HepG2 (cell line): ENCODE data around the gene ZBTB18. TPM values are rescaled to one million over a fixed set of nuclear protein-coding genes. Genes with fewer than 3 reads are reported as not detected.

Experiments
- ARNTL ChIP-seq: sonication (generic); formaldehyde crosslinking; IDR thresholded peaks from 2 replicates; pipeline ENCODE4 v1.4.0; 2020; ENCODE audit warnings: mild to moderate bottlenecking, missing genetic modification reagents
- ATF7 ChIP-seq, 2 experiments: fragments of 450-650 bp in 1 of 2; sonication (generic) in 1 of 2; formaldehyde crosslinking in 1 of 2; IDR thresholded peaks; 2 replicates each; pipeline versions ENCODE4 v1.4.0 to v1.6.1; 2016 to 2020; ENCODE audit warnings: antibody characterized with exemption in 1 of 2, mild to moderate bottlenecking in 1 of 2, missing genetic modification reagents in 1 of 2
- ATRX ChIP-seq: sonication (generic); formaldehyde crosslinking; IDR thresholded peaks from 2 replicates; pipeline ENCODE4 v1.4.0; 2020; ENCODE audit warnings: missing genetic modification reagents, borderline replicate concordance
- EHMT2 ChIP-seq: fragments of 200-600 bp; sonication (generic); IDR thresholded peaks from 2 replicates; pipeline ENCODE4 v1.7.0; 2017; ENCODE audit warnings: antibody characterized with exemption, low read depth, low read length, borderline replicate concordance
- FOXO1 ChIP-seq: sonication (generic); formaldehyde crosslinking; IDR thresholded peaks from 2 replicates; pipeline ENCODE4 v1.4.0; 2020; ENCODE audit warnings: missing genetic modification reagents
- HNRNPLL ChIP-seq: fragments of 200-400 bp; formaldehyde crosslinking; IDR thresholded peaks from 2 replicates; pipeline ENCODE4 v1.6.1; 2017; ENCODE audit warnings: mild to moderate bottlenecking, low read depth, low read length; ENCODE audit not compliant: poor library complexity, severe bottlenecking
- HOXA7 ChIP-seq: sonication (generic); formaldehyde crosslinking; IDR thresholded peaks from 2 replicates; pipeline ENCODE4 v1.8.1; 2022; ENCODE audit warnings: mild to moderate bottlenecking, missing genetic modification reagents, moderate library complexity
- LRRFIP1 ChIP-seq: sonication (generic); formaldehyde crosslinking; conservative IDR thresholded peaks from 2 replicates; pipeline ENCODE4 v1.4.0; 2020; ENCODE audit warnings: missing genetic modification reagents
- MAFF ChIP-seq: IDR thresholded peaks from 2 replicates; pipeline ENCODE4 v1.6.1; 2011; ENCODE audit warnings: low read depth, low read length, improper control_type of control experiment
- MED13 ChIP-seq: sonication (generic); formaldehyde crosslinking; IDR thresholded peaks from 2 replicates; pipeline ENCODE4 v1.5.0; 2020; ENCODE audit warnings: missing genetic modification reagents
- MEF2D ChIP-seq: sonication (generic); formaldehyde crosslinking; IDR thresholded peaks from 2 replicates; pipeline ENCODE4 v1.5.1; 2020; ENCODE audit warnings: mild to moderate bottlenecking, missing genetic modification reagents
- NCOA1 ChIP-seq: sonication (generic); formaldehyde crosslinking; IDR thresholded peaks from 2 replicates; pipeline ENCODE4 v1.9.0; 2021; ENCODE audit warnings: missing genetic modification reagents
- NR2F1 ChIP-seq, 2 experiments: fragments of 450-650 bp in 1 of 2; formaldehyde crosslinking in 1 of 2; IDR thresholded peaks; 2 replicates each; pipeline versions ENCODE4 v1.5.0 to v1.6.1; 2016 to 2020; ENCODE audit warnings: mild to moderate bottlenecking in 1 of 2, missing compliant biosample characterization in 1 of 2, missing genetic modification reagents in 1 of 2, moderate library complexity in 1 of 2
- PHF5A ChIP-seq: IDR thresholded peaks from one replicate; pipeline ENCODE4 v1.6.1; 2018; ENCODE audit warnings: low read depth, missing genetic modification reagents; ENCODE audit not compliant: unreplicated experiment
- SALL1 ChIP-seq: sonication (generic); formaldehyde crosslinking; IDR thresholded peaks from 2 replicates; pipeline ENCODE4 v1.8.0; 2022; ENCODE audit warnings: mild to moderate bottlenecking, missing genetic modification reagents
- TRAFD1 ChIP-seq: sonication (generic); formaldehyde crosslinking; IDR thresholded peaks from 2 replicates; pipeline ENCODE4 v1.5.1; 2020; ENCODE audit warnings: missing genetic modification reagents, mild to moderate bottlenecking, borderline replicate concordance
- ZBED4 ChIP-seq: sonication (generic); formaldehyde crosslinking; IDR thresholded peaks from 2 replicates; pipeline ENCODE4 v1.4.0; 2020; ENCODE audit warnings: missing genetic modification reagents, borderline replicate concordance
- ZBTB3 ChIP-seq: sonication (generic); formaldehyde crosslinking; IDR thresholded peaks from 2 replicates; pipeline ENCODE4 v1.4.0; 2020; ENCODE audit warnings: low read depth, mild to moderate bottlenecking, moderate library complexity, missing genetic modification reagents, borderline replicate concordance
- ZFP41 ChIP-seq: sonication (generic); formaldehyde crosslinking; IDR thresholded peaks from 2 replicates; pipeline ENCODE4 v1.4.0; 2020; ENCODE audit warnings: mild to moderate bottlenecking, missing genetic modification reagents, borderline replicate concordance
- ZNF10 ChIP-seq: sonication (generic); formaldehyde crosslinking; IDR thresholded peaks from 2 replicates; pipeline ENCODE4 v1.4.0; 2020; ENCODE audit warnings: mild to moderate bottlenecking, low read depth, missing genetic modification reagents, borderline replicate concordance
- ZNF274 ChIP-seq: sonication (generic); formaldehyde crosslinking; IDR thresholded peaks from 2 replicates; pipeline ENCODE4 v1.5.1; 2020; ENCODE audit warnings: mild to moderate bottlenecking, missing genetic modification reagents
- ZNF616 ChIP-seq: sonication (generic); formaldehyde crosslinking; IDR thresholded peaks from 2 replicates; pipeline ENCODE4 v1.5.0; 2020; ENCODE audit warnings: low read depth, mild to moderate bottlenecking, missing genetic modification reagents
- polyA plus RNA-seq, 8 experiments: library from polyadenylated mRNA; depleted of rRNA in 3 of 8; stranded (reverse) in 7 of 8; unstranded in 1 of 8; fragments of >200 nt; fragmentation: Illumina TruSeq in 4 of 8; extraction: Trizol in 4 of 8; gene quantifications; 2 replicates each; pipeline versions ENCODE4 v1.2.1 to v1.2.3, GENCODE V29; 2011 to 2016; ENCODE audit warnings: low read depth in 4 of 8, missing spikeins in 1 of 8, mixed read lengths in 1 of 8; ENCODE audit not compliant: insufficient read depth in 1 of 8
- total RNA-seq, 5 experiments: library from RNA; depleted of rRNA; stranded (reverse); fragments of >200 nt; fragmentation: Illumina TruSeq; extraction: Trizol; gene quantifications; 2 replicates each; pipeline ENCODE4 v1.2.3, GENCODE V29; 2016; ENCODE audit warnings: low read depth in 1 of 5

The ZBTB18 gene
- total and polyA plus RNA-seq, 2 of the 13 experiments (the other 11 are each of a cell fraction or from before 2014, with no cell fraction given): 3.1 to 4.3 TPM

- TF ChIP-seq ATF7 (IDR thresholded peaks at IDR 0.05): peak; percentile 62
- 0 out of 2 replicates have a peak, but pooled peaks have one; percentile 30 for TF ChIP-seq ATF7 (CRISPR knock-in tag; IDR thresholded peaks at IDR 0.05)
- no peak for TF ChIP-seq MAFF
- TF ChIP-seq NCOA1 (CRISPR knock-in tag): no peak
- TF ChIP-seq MED13: no peak
- 0 out of 2 replicates have a peak, but pooled peaks have one; percentile 47 for TF ChIP-seq ZFP41
- no peak for TF ChIP-seq ZBTB3
- TF ChIP-seq ATRX (CRISPR knock-in tag): no peak; the same call in 1 of the 2 replicates
- TF ChIP-seq FOXO1 (CRISPR knock-in tag): no peak
- TF ChIP-seq MEF2D (CRISPR knock-in tag): 0 out of 2 replicates have a peak, but pooled peaks have one; percentile 37
- TF ChIP-seq ZNF616 (CRISPR knock-in tag): no peak
- TF ChIP-seq ARNTL (CRISPR knock-in tag): peak; percentile 53; the same call in 1 of the 2 replicates
- peak; percentile 88 for TF ChIP-seq HNRNPLL
- peak; percentile 67 for TF ChIP-seq ZNF274 (CRISPR knock-in tag)
- no peak for TF ChIP-seq HOXA7 (CRISPR knock-in tag)
- TF ChIP-seq NR2F1 (CRISPR knock-in tag; IDR thresholded peaks at IDR 0.05): no peak
- no peak for TF ChIP-seq TRAFD1
- no peak for TF ChIP-seq EHMT2
- TF ChIP-seq PHF5A (CRISPR knock-in tag): no peak
- TF ChIP-seq SALL1 (CRISPR knock-in tag): peak; percentile 44
- TF ChIP-seq ZBED4 (CRISPR knock-in tag): no peak
- TF ChIP-seq LRRFIP1 (CRISPR knock-in tag): no peak
- TF ChIP-seq ZNF10: no peak
Measured at GRCh38 chr1:244047621-244048255, 3.3 kb upstream of the ZBTB18 start (continued).
